H1 (cell line): ENCODE data around the gene OR5D13. TPM values are rescaled to one million over a fixed set of nuclear protein-coding genes. Genes with fewer than 3 reads are reported as not detected.

Source experiments
- polyA plus RNA-seq, 7 experiments: library from polyadenylated mRNA; depleted of rRNA in 3 of 7; stranded (reverse) in 5 of 7; unstranded in 2 of 7; fragments of >200 nt in 5 of 7; fragments of 200-250 nt in 2 of 7; gene quantifications; 1 replicate in 5 of 7; 2 replicates in 1 of 7; 4 replicates in 1 of 7; pipeline versions ENCODE4 v1.2.1 to v1.2.3, GENCODE V29; 2011 to 2013; ENCODE audit warnings: missing spikeins in 2 of 7, mixed read lengths in 2 of 7
- total RNA-seq: library from RNA; stranded (reverse); fragmentation: NEBNext Ultra II Directional; extraction: Animal tissue kit (Norgen Biotek cat#: 25700); gene quantifications from 2 replicates; pipeline ENCODE4 v1.2.1, GENCODE V29; 2021

The OR5D13 gene
- total and polyA plus RNA-seq, 2 of the 8 experiments (the other 6 are each of a cell fraction or from before 2014, with no cell fraction given) = not detected

Other genes starting within 250 kb of the OR5D13 start
- gene OR4C15, start 219.0 kb upstream of the OR5D13 start, total RNA-seq = not detected in 2 replicates
- not detected in 2 replicates for gene OR4C15, start 219.0 kb upstream of the OR5D13 start, polyA plus RNA-seq (2011; rRNA removed)
- not detected in 2 replicates for gene OR4C16, start 201.3 kb upstream of the OR5D13 start, total RNA-seq
- not detected in 2 replicates for gene OR4C16, start 201.3 kb upstream of the OR5D13 start, polyA plus RNA-seq (2011; rRNA removed)
- gene OR4C11, start 165.8 kb upstream of the OR5D13 start, total RNA-seq = not detected in 2 replicates
- gene OR4C11, start 165.8 kb upstream of the OR5D13 start, polyA plus RNA-seq (2011; rRNA removed) = not detected in 2 replicates
- gene OR4P4, start 138.3 kb upstream of the OR5D13 start, total RNA-seq = not detected in 2 replicates
- gene OR4P4, start 138.3 kb upstream of the OR5D13 start, polyA plus RNA-seq (2011; rRNA removed) = not detected in 2 replicates
- gene OR4S2, start 125.1 kb upstream of the OR5D13 start, total RNA-seq = not detected in 2 replicates
- gene OR4S2, start 125.1 kb upstream of the OR5D13 start, polyA plus RNA-seq (2011; rRNA removed) = not detected in 2 replicates
- gene OR4C6, start 111.2 kb upstream of the OR5D13 start, total RNA-seq = not detected in 2 replicates
- not detected in 2 replicates for gene OR4C6, start 111.2 kb upstream of the OR5D13 start, polyA plus RNA-seq (2011; rRNA removed)
- not detected in 2 replicates for gene OR5D14, start 22.1 kb downstream of the OR5D13 start, total RNA-seq
- gene OR5D14, start 22.1 kb downstream of the OR5D13 start, polyA plus RNA-seq (2011; rRNA removed) = not detected in 2 replicates
- gene OR5L1, start 37.9 kb downstream of the OR5D13 start, total RNA-seq = not detected in 2 replicates
- not detected in 2 replicates for gene OR5L1, start 37.9 kb downstream of the OR5D13 start, polyA plus RNA-seq (2011; rRNA removed)
- gene OR5D18, start 46.2 kb downstream of the OR5D13 start, total RNA-seq = not detected in 2 replicates
- gene OR5D18, start 46.2 kb downstream of the OR5D13 start, polyA plus RNA-seq (2011; rRNA removed) = not detected in 2 replicates
- not detected in 2 replicates for gene OR5L2, start 53.8 kb downstream of the OR5D13 start, total RNA-seq
- gene OR5L2, start 53.8 kb downstream of the OR5D13 start, polyA plus RNA-seq (2011; rRNA removed) = not detected in 2 replicates
- gene OR5D16, start 65.3 kb downstream of the OR5D13 start, total RNA-seq = not detected in 2 replicates
- not detected in 2 replicates for gene OR5D16, start 65.3 kb downstream of the OR5D13 start, polyA plus RNA-seq (2011; rRNA removed)
- gene TRIM51, start 109.9 kb downstream of the OR5D13 start, total RNA-seq = not detected in 2 replicates
- gene TRIM51, start 109.9 kb downstream of the OR5D13 start, polyA plus RNA-seq (2011; rRNA removed) = not detected in 2 replicates
- not detected in 2 replicates for gene OR5W2, start 141.1 kb downstream of the OR5D13 start, total RNA-seq
- gene OR5W2, start 141.1 kb downstream of the OR5D13 start, polyA plus RNA-seq (2011; rRNA removed) = not detected in 2 replicates
- gene OR5I1, start 163.0 kb downstream of the OR5D13 start, total RNA-seq = not detected in 2 replicates
- gene OR5I1, start 163.0 kb downstream of the OR5D13 start, polyA plus RNA-seq (2011; rRNA removed) = not detected in 2 replicates
- gene OR10AG1, start 196.5 kb downstream of the OR5D13 start, total RNA-seq = not detected in 2 replicates
- not detected in 2 replicates for gene OR10AG1, start 196.5 kb downstream of the OR5D13 start, polyA plus RNA-seq (2011; rRNA removed)
- gene OR5F1, start 221.2 kb downstream of the OR5D13 start, total RNA-seq = not detected in 2 replicates
- gene OR5F1, start 221.2 kb downstream of the OR5D13 start, polyA plus RNA-seq (2011; rRNA removed) = not detected in 2 replicates